Measurements from ENCODE around the gene CLEC11A.
"Not testable (repeated sequence)": the region's sequence is repeated elsewhere in the genome, so short reads cannot be mapped to it uniquely, and the experiment has no call there.

Gene CLEC11A

DNA sequence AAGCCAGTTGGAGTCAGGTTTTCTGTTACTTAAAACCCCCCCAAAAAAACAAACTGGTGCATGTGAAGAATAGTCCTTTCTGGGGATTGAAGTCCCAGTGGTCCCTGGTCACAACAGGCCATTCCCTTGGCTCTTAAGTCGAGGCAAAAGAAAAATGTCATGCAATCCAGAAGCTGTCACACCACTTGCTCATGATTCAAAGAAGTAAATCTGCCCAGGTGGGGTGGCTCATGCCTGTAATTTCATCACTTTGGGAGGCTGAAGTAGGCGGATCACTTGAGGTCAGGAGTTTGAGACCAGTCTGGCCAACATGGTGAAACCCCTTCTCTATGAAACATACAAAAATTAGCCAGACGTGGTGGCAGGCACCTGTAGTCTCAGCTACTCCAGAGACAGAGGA lies 38.3 kb downstream of the CLEC11A start:
- DNase-seq (ENCODE audit: low spot score) = not testable (repeated sequence)

DNA sequence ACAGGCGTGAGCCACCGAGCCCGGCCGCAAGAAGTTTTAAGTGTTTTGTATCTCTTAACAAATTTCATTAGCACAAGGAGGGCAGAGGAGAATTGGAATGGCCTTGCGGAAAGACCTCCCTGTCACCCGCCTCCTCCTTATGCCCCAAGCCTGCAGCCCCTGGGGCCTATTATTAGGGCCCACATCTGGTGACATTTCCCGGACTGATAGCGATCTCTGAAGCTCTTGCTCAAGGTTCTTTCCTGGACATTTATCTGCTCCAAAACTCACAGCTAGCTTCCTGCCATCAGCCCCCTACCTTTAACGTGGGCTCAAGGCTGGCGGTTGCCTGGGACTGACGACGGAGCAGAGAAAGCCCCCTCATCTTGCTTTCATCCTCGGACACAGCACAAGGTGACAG lies 40.4 kb downstream of the CLEC11A start:
- DNase-seq (ENCODE audit: low spot score) = not testable (repeated sequence)

DNA sequence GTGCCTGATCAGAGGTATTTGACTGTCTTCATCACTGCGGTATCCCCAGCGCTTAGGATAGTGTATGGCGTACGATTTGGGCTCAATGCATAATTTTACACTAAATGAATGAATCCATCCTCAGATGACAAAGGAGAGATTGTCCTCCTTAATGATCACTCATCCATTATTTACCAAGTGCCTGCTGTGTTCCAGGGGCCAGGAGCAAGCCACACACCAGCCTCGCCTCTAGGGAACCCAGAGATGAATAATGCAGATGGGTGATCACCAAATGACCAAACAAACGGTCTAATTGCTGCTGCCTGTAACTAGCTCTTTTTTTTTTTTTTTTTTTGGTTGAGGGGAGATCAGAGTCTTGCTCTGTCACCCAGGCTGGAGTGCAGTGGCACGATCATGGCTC lies 41.2 kb downstream of the CLEC11A start:
- no peak for DNase-seq (ENCODE audit: low spot score)

DNA sequence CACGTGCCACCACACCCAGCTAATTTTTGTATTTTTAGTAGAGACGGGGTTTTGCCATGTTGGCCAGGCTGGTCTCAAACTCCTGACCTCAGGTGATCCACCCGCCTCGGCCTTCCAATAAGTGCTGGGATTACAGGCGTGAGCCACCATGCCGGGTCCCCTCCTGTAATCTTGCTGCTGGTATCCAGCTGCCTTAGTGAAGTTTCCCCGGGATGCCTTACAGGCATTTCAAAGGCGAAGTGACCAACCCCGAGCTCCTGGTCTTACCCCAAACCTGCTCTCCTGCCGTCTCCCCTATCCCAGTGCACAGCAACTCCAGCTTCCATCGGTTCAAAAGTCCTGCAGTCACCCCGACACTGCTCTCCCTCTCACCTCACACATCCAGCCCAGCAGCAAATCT lies 43.6 kb downstream of the CLEC11A start:
- DNase-seq (ENCODE audit: low spot score) = not testable (repeated sequence)

DNA sequence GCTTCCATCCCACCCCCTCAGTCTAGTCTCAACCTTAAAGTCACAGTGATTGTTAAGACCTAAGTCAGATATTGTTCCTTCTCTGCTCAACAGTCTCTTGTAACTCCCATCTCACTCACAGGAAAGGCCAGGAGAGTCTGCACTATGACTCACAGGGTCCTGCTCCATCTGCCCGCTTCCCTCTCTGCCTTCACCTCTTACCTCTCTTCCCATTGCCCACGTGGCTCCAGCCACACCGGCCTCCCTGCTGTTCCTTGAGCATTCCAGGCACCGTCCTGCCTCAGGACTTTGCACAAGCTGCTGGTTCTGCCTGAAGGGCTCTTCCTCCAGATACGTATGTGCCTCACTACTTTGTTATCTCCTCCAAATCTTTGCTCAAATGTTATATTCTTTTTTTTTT lies 44.1 kb downstream of the CLEC11A start:
- DNase-seq (ENCODE audit: low spot score) = not testable (repeated sequence)

DNA sequence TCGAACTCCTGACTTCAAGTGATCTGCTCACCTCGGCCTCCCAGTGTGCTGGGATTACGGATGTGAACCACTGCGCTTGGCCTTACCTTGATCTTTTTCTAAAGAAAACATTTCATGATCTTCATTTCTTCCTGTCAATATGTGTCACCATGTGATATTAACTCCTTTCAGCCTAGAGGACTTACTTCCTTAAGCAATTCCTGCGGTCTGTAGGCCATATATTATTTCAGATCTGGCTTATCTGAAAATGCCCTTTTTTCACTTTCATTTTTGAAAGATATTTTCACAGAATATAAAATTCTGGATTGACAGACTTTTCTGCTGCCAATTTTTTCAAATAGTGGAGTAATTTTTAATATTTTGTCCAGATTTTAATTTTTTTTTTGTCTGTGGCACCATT lies 45.1 kb downstream of the CLEC11A start:
- DNase-seq (ENCODE audit: low spot score) = no peak

DNA sequence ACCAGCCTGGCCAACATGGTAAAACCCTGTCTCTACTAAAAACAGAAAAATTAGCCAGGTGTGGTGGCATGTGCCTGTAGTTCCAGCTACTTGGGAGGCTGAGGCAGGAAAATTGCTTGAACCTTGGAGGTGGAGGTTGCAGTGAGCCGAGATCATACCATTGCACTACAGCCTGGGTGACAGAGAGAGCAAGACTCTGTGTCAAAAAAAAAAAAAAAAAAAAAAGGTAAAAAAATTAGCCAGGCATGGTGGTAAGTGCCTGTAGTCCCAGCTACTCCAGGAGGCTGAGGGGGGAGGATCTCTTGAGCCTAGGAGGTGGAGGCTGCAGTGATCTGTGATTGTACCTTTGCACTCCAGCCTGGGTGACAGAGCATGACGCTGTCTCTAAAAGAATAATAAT lies 47.0 kb downstream of the CLEC11A start, which contains the start of gene GPR32:
TSS of gene GPR32 (plus strand) at position 301 of the 400 bp plus-strand sequence. CDS start 137 bp downstream, outside the sequence.
- not testable (repeated sequence) for DNase-seq (ENCODE audit: low spot score)

DNA sequence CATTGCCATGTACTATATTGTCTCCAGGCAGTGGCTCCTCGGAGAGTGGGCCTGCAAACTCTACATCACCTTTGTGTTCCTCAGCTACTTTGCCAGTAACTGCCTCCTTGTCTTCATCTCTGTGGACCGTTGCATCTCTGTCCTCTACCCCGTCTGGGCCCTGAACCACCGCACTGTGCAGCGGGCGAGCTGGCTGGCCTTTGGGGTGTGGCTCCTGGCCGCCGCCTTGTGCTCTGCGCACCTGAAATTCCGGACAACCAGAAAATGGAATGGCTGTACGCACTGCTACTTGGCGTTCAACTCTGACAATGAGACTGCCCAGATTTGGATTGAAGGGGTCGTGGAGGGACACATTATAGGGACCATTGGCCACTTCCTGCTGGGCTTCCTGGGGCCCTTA lies 47.7 kb downstream of the CLEC11A start:
- DNase-seq (ENCODE audit: low spot score) = no peak

DNA sequence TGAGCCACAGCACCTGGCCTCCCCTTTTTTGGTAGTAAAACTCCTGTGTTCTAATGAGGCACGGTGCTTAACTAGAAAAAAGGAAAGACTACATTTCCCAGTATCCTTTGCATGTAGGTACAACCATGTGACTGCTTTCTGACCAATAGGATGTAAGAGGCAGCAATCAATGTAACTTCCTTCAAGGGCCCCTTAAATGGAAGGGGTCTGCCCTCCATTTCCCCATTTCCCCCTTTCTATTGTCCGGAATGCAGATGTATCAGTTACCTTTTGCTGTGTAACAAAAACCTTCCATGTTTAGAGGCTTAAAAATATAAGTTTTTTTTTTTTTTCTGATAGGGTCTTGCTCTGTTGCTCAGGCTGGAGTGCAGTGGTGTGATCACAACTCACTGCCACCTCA lies 49.3 kb downstream of the CLEC11A start:
- DNase-seq (ENCODE audit: low spot score) = no peak

DNA sequence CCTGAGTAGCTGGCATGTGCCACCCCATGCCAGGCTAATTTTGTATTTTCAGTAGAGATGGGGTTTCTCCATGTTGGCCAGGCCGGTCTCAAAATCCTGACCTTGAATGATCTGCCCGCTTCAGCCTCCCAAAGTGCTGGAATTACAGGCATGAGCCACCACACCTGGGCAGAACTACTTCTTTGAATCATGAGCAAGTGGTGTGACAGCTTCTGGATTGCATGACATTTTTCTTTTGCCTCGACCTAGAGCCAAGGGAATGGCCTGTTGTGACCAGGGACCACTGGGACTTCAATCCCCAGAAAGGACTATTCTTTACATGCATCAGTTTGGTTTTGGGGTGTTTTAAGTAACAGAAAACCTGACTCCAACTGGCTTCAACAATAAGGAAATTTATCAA lies 49.7 kb downstream of the CLEC11A start:
- DNase-seq (ENCODE audit: low spot score) = not testable (repeated sequence)

DNA sequence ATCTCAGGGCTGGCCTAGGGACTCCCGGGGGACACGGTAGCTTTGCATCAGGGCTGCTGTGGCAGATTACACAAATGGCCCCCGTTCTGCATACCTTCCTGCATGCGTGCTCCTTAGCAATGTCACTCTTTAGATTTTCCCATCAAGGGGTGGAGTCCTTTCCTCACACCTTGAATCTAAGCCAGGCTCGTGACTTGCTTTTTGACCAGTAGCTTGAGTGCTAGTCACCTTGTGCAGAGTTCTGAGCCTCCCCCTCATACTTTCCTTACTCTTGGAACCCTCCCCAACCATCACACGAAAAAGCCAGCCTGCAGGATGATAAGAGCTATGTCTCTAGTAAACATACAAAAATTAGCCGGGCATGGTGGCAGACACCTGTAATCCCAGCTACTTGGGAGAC lies 50.3 kb downstream of the CLEC11A start:
- DNase-seq (ENCODE audit: low spot score) = not testable (repeated sequence)
